Epidermal melanocyte (primary cell): ENCODE results near the gene CAND1.

ENCODE experiments used
- DNase-seq: peaks from one replicate; pipeline ENCODE4 v3.0.0; 2011; ENCODE audit warnings: low spot score; ENCODE audit not compliant: insufficient read length

Gene CAND1

DNA sequence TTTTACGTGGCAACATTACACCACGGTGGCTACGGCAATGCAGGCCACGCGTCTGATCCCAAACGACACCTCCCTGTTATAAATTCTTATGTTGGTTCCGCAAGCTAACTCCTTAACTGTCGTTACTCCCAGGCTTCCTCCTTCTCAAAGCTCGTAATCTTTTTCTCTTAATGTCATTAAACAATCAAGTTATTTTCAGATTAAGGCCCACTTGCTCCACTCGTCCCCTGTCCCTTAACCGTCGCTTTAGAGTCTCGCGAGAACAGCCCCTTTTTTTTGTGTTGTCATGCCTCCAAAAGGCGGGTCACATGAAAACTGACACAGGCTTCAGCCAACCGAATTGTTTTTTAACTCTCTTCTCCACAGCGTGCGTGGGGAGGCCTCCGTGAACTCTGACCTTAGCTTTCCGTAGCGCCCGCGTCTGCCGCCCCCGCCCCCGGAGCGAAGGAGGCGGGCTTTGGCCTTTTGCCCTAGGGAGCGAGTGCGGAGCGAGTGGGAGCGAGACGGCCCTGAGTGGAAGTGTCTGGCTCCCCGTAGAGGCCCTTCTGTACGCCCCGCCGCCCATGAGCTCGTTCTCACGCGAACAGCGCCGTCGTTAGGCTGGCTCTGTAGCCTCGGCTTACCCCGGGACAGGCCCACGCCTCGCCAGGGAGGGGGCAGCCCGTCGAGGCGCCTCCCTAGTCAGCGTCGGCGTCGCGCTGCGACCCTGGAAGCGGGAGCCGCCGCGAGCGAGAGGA is at the start of gene CAND1:
CAND1 (plus strand) TSS at position 463 of the 737 bp plus-strand sequence. CDS start 360 bp downstream, outside the sequence.
- peak; percentile 81 for DNase-seq

DNA sequence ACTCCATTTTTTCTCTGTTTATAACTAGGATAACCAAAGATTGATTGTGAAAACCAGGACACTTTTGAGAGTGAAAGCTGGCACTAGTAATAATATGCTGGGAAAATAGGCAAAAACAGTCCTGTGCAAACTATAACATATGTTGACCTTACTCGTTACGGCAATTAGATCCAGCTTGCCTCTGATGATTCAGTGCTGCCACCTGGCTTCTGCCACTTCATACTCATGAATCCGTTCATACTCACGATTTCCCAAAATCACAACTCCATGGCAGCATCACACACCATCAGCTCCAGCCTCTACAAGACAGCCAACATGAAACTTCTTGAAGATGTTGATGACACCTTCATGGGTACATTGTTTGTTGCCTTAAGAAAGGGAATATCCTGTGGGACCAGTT is 49.1 kb upstream of the CAND1 start:
- no peak for DNase-seq

DNA sequence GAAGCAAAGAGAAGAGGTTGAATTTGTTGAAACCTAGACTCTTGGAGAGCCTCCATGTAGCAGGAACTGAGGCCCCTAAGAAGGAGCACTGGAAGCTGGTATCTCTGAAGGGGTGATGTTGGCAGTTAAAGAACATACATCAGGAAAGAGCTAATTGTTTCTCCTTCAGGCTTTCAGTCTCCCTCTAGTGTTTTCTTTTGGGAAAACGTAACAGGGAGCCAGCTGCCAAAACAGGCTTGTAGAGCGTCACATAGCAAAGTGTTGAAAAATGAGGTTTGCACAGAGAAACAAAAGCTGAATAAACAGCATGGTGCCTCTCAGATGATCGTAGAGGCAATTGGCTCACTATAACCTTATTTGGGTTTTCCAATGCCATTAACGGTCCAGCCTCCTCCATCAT is 46.9 kb upstream of the CAND1 start:
- DNase-seq = peak; percentile 20

DNA sequence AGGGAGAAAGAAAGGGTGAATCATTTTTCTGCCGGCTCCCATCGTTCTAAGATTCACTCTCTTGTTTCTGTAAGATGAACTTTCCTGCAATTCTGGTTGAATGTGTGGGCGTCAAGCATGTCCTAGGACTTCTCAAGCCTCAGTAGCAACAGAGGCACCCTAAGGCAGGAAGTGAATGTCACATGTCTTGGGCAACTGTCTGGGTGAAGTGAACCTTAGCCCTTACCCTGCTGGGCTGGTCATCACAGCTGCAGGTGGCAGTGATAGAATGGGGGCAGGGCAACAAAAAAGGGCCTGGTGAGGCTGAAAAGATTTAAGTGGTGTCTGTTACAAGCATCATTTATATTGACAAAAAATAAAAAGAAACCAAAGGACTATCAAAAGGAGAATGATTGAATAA is 45.9 kb upstream of the CAND1 start:
- no peak for DNase-seq

DNA sequence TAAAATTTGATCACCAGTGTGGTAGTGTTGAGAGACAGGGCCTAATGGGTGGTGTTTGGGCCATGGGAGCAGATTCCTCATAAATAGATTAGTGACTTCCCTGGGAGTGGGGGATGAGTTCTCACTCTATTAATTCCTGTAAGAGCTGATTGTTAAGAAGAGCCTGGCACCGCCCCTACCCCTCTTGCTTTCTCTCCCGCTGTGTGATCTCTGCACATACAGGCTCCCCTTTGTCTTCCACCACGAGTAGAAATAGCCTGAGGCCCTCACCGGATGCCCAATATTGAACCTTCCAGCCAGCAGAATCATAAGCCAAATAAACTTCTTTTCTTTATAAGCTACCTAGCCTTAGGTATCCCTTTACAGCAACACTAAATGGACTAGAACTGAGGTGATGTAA is 31.9 kb upstream of the CAND1 start:
- DNase-seq = peak; percentile 16

DNA sequence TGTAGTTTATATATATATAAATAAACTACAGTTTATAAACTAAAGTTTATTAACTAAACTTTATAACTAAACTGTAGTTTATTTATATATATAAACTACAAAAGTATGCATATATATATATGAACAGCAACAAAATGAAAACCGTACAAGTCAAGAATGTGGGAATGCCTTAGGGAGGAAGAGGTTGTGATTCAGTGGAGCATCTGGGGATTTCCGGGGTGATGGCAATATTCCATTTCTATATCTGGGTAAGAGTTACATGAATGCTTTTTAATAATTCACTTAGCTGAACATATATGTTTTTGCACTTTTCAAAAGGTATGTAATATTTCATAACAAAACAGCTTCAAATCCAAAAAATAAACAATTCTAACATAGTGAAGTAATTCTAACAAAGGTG is 30.1 kb upstream of the CAND1 start:
- DNase-seq = no peak

DNA sequence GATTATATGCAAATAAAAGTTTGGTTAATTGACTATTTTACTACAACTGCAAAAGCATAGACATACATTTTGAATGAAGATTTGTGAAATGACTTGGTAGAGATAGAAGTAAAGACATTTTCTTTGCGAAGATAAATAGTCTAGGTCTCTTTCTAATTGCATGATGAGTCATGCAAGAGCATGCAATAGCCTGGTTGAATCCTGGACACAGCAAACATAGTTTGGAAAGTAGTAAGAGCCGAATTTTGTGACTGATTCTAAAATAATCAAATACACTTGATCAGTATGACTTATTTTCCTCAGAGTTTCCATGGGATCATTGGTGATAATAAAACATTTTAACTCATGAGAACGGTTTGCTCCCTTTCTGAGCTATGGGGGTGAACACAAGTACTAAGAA is 27.7 kb upstream of the CAND1 start:
- no peak for DNase-seq

DNA sequence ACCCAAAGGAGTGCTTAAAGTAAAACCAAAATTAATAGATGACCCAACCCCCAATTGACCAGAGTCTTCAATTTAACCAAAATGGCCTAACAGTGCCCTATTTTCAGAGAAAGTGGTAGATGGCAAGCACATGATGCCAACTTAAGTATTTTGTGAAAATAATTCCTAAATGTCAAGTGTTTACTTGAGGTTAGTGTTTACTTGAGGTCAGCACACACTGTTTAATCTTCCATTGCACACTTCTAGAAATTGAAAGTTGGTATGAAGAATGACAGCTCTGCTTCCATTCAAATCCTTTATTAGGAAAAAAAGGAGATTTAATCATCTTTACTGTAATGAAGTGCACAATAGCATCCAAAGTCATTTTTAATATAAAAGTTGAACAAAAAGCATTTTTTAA is 25.9 kb upstream of the CAND1 start:
- no peak for DNase-seq

DNA sequence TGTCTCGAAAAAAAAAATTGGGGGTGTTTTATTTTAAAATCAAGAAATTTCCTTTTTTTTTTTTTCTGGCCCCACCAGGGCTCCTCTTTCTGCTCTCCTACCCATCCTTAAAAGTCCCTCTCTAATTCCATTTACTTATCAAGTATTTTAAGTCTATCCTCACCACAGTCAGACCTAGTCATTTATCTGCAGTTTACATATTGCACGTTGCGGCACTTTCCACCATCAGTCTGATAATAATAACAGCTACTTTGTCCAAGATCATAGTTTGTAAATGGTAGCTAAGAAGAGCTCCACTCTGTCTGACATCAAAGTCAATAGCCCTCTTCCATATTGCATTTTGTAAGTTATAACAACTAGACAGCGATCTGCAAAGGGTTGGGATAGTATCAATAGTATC is 23.6 kb upstream of the CAND1 start:
- DNase-seq = no peak

DNA sequence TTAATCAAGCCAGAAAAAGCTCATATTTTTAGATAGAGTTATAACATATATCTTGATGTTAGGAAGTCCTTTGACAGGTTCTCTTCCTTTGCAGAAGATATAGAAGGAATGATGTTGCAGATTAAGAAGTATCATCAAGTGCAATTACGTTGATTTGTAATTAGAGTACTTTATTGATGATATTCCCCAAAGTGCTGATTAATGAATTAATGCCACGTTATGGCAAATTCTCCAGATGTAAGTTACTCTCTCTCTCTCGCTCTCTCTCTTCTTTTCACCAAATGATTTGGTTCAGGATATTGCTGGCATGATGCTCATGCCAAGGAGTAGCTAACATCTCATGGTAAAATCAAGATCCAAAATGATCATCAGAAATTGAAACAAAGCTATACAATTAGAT is 18.1 kb upstream of the CAND1 start:
- no peak for DNase-seq

DNA sequence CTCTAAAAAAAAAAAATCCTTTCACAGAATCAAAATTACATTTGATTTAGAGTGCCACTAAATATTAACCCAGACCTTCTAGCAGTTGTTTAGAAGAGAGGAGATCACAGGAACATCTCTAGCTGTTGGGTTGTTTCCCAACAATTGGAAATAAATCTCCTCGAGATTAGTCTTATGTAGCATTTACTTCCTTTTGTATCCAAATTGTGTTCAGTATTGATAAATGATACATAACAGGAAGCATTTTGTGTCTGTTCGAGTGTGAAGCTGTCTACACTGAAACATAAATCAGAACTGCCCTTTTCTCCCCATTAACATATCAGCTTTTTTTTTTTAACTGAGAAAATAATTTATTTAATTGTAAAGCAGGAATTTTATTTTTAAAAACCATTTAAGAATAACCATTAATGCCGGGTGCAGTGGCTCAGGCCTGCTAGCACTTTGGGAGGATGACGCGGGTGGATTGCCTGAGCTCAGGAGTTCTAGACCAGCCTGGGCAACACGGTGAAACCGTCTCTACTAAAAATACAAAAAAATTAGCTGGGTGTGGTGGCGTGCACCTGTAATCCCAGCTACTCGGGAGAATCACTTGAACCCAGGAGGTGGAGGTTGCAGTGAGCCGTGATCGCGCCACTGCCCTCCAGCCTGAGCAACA is 14.7 kb upstream of the CAND1 start:
- DNase-seq = no peak

DNA sequence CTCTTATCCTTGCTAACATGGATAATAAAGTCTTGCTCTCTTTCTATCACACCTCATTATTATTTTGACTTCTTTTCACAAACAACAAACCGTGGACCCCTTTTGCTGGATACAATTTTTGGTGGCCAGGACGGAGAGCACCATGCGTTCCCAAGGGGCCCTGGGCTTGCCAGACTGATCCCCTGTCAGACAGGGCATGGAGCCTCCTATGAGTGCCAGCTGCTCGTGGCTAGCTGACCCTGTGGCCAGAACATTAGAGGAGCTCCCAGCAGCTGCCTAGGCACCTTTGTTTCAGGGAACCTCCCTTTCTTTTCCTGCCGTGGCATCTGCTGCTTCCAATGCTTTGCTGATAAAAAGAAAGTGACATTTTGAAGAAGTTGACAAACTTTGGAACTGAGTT is 12.5 kb upstream of the CAND1 start:
- no peak for DNase-seq

DNA sequence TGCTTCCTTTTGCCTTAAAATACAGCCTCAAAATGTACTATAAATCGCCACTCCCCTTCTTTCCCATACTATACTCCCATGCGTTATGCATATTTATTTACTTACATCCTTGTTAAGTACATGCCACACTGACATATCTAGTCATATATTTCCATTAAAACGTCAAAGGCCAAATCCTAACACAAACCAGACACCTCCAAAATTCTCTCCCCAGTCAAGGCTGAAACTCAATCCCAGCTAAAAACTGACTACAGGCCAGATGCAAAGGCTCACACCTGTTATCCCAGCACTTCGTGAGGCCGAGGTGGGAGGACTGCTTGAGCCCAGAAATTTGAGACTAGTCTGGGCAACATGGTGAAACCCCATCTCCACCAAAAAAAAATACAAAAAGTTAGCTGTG is 5.7 kb upstream of the CAND1 start:
- DNase-seq = no peak

DNA sequence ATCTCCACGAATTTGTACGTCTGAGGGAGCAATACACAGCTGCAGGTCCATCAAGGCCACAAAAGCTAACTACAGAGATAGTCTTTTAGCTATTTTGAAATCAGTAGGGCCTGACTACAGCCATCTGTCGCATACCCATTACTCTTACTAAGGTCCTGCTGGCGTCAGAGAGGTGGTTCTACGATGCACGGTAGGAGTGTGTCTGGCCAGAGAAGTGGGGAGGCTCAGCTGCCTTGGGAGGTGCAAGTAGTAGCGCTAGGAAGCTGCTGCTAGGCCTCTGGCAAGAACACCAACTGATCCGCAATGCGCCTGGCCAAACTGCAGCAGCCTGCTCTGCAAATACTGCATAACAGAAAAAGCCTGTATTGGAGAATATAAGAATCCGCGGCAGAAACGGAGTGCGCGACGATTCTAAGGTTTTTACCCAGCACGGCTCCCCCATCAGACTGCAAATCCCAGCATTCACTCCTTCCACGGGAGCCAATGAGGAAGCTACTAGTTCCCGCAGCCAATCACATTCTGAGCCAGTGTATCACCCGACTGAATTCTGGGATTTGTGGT is 743 bp upstream of the CAND1 start:
- peak; percentile 90 for DNase-seq

DNA sequence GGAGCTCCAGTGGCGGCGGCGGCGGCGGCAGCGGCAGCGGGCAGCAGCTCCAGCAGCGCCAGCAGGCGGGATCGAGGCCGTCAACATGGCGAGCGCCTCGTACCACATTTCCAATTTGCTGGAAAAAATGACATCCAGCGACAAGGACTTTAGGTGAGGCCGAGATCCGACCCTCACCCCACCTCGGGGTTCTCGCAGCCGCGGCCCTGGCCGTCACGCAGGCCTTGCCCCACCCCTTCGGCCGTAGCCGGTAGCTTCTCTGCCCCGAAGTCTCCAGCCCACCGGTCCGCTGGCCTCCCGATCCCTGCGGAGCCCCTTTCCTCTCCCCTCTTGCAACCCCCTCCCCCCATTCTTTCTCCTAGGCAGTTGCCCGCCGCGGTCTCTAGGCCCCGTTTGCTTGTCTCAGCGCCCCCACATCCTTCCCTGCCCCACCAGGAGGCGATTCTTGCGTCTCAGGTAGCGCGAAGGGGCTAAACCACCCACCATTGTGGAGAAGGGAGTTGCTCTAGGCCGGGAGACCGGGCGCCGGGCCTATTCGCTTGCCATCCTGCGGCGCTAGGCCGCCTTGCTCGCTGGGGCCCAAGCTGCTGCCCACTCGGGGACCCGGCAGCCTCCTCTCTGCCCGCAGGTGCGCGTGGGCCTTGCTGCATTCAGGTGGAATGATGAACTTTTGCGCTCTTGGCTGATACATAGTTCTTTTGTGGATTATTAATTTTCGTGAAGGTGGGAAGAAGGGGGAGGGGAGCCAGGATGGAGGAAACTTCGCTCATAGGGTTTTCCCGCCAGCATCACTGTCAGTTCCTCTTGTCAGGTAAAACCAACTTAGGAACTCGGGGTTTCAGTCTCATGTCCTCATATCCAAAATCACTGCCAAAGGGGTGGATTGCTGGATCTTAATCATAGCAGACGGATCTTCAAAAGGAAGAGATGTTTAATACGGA is 745 bp downstream of the CAND1 start:
- DNase-seq = no peak

DNA sequence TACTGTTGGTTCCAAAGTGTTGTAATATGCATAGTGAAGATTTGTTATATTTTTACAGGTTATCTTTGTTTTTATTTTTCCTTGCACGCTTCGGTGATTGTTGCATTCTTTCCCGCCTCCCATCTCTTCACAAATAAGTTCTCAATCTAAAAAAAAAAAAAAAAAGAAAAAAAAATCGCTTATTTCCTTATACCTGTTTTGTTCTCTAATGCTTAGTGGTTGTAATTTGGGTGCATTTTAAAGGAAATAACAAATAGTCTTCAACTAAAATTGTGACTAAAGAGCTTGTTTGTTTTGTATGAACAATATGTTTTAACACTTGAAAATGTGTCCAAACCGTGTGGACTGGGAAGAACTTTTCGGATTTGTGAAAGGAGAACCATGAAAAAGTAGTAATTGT is 1.5 kb downstream of the CAND1 start:
- no peak for DNase-seq

DNA sequence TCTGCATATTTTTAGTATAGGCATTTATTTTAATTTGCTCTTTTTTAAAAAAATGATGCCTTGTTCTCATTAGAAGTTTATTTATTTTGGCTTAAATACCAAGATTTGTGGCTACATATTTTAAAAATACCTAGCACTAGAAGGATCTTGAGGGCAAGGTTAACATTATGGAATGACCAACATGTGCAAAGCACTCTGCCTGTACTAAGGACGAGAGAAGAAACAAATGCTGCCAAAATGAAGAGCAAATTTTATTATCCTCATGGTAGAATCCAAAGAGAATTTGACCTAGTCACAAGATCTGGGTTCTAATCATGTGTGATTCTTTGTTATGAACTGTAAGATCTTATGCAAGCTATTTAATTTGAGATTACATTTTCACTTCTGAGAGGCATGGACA is 2.8 kb downstream of the CAND1 start:
- DNase-seq = no peak

DNA sequence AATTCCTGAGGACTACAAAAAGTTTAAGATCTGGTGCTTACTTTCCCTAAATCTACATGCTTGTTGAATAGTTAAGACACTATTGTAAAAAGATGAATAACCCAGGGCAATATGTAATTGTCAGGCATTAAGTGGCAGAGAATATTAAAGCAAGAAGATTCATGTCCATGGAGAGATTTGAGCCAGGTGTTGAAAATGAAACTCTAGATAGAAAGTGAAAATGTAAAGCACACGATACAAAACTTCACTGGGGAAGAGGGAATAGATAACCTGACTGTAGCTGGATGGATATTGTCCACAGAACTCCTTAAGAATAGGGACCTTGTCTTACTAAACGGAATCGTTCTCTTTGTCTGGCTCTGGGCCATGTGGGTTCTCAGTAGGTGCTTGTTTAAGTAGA is 5.0 kb downstream of the CAND1 start:
- no peak for DNase-seq

DNA sequence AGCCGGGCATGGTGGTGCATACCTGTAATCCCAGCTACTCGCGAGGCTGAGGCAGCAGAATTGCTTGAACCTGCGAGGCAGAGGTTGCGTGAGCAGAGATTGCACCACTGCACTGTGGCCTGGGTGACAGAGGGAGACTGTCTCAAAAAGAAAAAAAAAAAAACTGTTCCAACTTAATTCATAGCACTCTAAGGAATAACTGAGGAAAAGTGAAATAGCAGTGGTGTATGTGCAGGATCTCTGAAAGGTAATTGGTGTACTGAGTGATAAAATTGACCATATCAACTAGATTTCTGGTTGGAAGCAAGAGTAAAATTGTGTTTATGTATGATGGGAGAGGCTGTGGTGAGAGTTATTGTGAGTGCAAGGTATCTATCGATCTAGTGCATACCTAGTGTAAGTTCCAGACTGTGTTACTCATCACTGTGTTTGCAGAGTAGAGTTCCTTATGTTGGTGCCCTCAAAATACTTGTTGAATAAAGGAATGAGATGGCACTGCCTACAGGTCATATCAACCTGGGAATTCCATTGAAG is 6.3 kb downstream of the CAND1 start:
- DNase-seq = no peak

DNA sequence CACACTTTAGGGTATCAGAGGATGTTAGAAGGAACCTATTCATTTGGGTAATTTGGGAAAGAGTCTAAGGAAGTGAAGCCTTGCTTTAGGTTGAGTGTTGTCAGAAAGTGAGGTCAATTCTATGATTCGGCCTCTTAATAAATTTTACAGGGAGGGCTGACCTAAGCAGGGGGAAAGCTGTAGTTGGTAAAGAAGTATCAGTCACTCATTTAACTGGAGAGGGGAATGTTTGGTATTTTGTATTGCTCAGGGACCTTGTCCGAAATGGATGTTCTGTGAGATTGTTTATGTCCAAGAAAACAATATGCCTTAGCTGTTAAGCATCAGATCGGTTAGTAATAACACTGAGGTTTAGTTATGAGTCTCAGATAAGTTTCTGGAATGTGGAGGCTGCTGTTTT is 7.3 kb downstream of the CAND1 start:
- no peak for DNase-seq

DNA sequence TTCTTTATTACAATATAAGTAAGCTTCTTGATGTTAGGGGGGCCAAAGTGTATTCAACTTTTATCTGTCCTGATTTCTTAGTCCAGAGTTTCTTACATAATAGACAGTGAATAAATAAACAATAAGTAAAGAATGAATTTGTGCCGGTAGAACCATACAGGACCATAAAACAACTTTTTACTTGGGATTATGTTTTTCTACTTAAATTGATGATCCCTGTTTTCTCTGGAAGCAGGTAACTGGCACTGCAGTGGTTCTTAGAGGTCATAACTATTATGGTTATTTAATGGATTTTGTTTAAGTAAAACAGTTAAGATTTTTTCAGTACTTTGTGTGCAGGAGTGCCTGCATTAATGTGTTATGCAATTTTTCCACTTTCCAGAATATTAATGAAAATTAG is 10.5 kb downstream of the CAND1 start:
- no peak for DNase-seq

DNA sequence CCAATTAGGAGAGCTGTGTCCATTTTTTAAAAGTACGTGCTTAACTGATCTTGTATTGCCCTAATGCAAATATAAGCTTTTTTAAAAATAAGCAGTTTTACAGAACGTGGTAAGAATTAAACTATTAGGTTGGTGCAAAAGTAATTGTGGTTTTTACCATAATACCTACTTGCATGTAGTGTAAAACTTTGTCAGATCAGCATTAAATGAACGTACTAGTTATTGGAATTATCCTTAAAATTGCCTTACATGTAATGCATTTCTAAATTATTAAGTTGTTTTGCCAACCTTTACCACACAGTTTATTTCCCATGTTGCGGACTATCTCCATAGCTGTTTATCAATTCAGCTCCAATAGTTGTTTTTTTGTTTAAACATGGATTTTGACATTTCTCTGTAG is 10.9 kb downstream of the CAND1 start:
- DNase-seq = no peak
